PC-9 (cell line): ENCODE measurements around the gene RAG2. TPM values are rescaled to one million over a fixed set of nuclear protein-coding genes. Genes with fewer than 3 reads are reported as not detected.

Source experiments
- BruUV-seq: library from RNA; stranded (reverse); fragments of 400-500 nt; replicated peaks from 2 replicates; lab custom pipeline; 2021; lab: Mats Ljungman, UMichigan
- CTCF ChIA-PET: fragments of 300-600 bp; sonication (Branson Sonifier 250); formaldehyde crosslinking; loops from one replicate; lab custom pipeline; 2022; ENCODE audit warnings: antibody characterized with exemption; lab: Charles Lee
- POLR2A ChIA-PET: fragments of 300-600 bp; sonication (Branson Sonifier 250); formaldehyde crosslinking; loops from one replicate; lab custom pipeline; 2022; ENCODE audit warnings: antibody characterized with exemption; ENCODE audit not compliant: unreplicated experiment; lab: Charles Lee
- DNase-seq, 2 experiments: peaks; one replicate each; pipeline versions ENCODE4 v3.0.0 to v3.0.0-alpha.2; 2015 to 2022; ENCODE audit warnings: mixed read lengths in 1 of 2
- H2AFZ ChIP-seq: fragments of 200-600 bp; sonication (generic); 2 replicates; pipeline ENCODE4 v1.8.1; 2017; ENCODE audit warnings: antibody characterized with exemption
- H3F3A ChIP-seq: fragments of 200-600 bp; sonication (generic); 2 replicates; pipeline ENCODE4 v1.8.1; 2017; ENCODE audit warnings: antibody characterized with exemption, mild to moderate bottlenecking, low read depth; ENCODE audit not compliant: insufficient read depth
- H3K27ac ChIP-seq: fragments of 200-600 bp; sonication (generic); 2 replicates; pipeline ENCODE4 v1.6.1; 2016; ENCODE audit warnings: mixed run types
- H3K27me3 ChIP-seq: fragments of 200-600 bp; sonication (generic); 2 replicates; pipeline ENCODE4 v1.6.1; 2016; ENCODE audit warnings: low read depth, mixed run types; ENCODE audit not compliant: insufficient read depth
- H3K36me3 ChIP-seq: fragments of 200-600 bp; sonication (generic); 2 replicates; pipeline ENCODE4 v1.6.1; 2016; ENCODE audit warnings: low read depth, mixed run types
- H3K4me1 ChIP-seq: fragments of 200-600 bp; sonication (generic); replicated peaks from 2 replicates; pipeline ENCODE4 v1.6.1; 2016; ENCODE audit warnings: mixed run types; ENCODE audit not compliant: insufficient read depth
- H3K4me2 ChIP-seq: fragments of 200-600 bp; sonication (generic); 2 replicates; pipeline ENCODE4 v1.6.1; 2017; ENCODE audit warnings: mixed run types
- H3K4me3 ChIP-seq: fragments of 200-600 bp; sonication (generic); 2 replicates; pipeline ENCODE4 v1.6.1; 2016; ENCODE audit warnings: mixed run types
- H3K79me2 ChIP-seq: fragments of 200-600 bp; sonication (generic); 2 replicates; pipeline ENCODE4 v1.6.1; 2017; ENCODE audit warnings: low read depth, mixed run types
- H3K9me2 ChIP-seq: fragments of 200-600 bp; sonication (generic); 2 replicates; pipeline ENCODE4 v1.8.1; 2017; ENCODE audit warnings: mild to moderate bottlenecking; ENCODE audit not compliant: insufficient read depth
- H3K9me3 ChIP-seq: fragments of 200-600 bp; sonication (generic); 2 replicates; pipeline ENCODE4 v1.8.1; 2016; ENCODE audit warnings: low read depth; ENCODE audit not compliant: insufficient read depth
- H4K20me1 ChIP-seq: fragments of 200-600 bp; sonication (generic); 2 replicates; pipeline ENCODE4 v1.8.1; 2017; ENCODE audit not compliant: insufficient read depth
- CTCF ChIP-seq: fragments of 200-600 bp; sonication (generic); conservative IDR thresholded peaks from 2 replicates; pipeline ENCODE4 v1.6.1; 2017; ENCODE audit warnings: mixed run types, antibody characterized with exemption, mild to moderate bottlenecking, moderate library complexity
- EZH2 ChIP-seq: fragments of 200-600 bp; sonication (generic); IDR thresholded peaks from 2 replicates; pipeline ENCODE4 v1.8.0; 2017; ENCODE audit warnings: antibody characterized with exemption, low read depth
- intact Hi-C: fragments of 100-400 bp; cut with micrococcal nuclease; formaldehyde crosslinking; loops from one replicate; pipeline ENCODE4 v1.10.0; 2022; ENCODE audit not compliant: unreplicated experiment
- total RNA-seq: library from RNA; stranded (reverse); gene quantifications from 2 replicates; pipeline ENCODE4 v1.2.3, GENCODE V29; 2021

The RAG2 gene
- total RNA-seq, 1 experiment from 2014 or later: not detected

GRCh38 chr11:36583667-36584066 is 14.4 kb downstream of the RAG2 start:
- Histone ChIP-seq H3K9me3 (no peaks in the 10 kb centered on the region; the same call in 1 of the 2 replicates), H2AFZ (no peak overlapping the region), H3K4me2 (no peak overlapping the region), H3K27me3 (no peaks in the 10 kb centered on the region), H3K79me2 (no peaks in the 10 kb centered on the region), H3K27ac (no peak overlapping the region), H3K4me1 (no peaks in the 10 kb centered on the region), H3K36me3 (no peaks in the 10 kb centered on the region), H3K4me3 (no peak overlapping the region), H3F3A (no peaks in the 10 kb centered on the region), H3K9me2 (no peaks in the 10 kb centered on the region), H4K20me1 (no peaks in the 10 kb centered on the region)
- TF ChIP-seq CTCF: no peak
- TF ChIP-seq EZH2: no peak
- ChIA-PET CTCF (no interaction called here), POLR2A (no interaction called here)
- no peak for DNase-seq
- BruUV-seq: no TSS peak
- intact Hi-C loops: no loop called here

GRCh38 chr11:36581536-36581935 is 16.5 kb downstream of the RAG2 start:
- H3F3A ChIP-seq: no peaks in the 10 kb centered on the region
- no peak overlapping the region for H3K4me3 ChIP-seq
- ChIA-PET CTCF (no interaction called here), POLR2A (no interaction called here)
- no peaks in the 10 kb centered on the region for H3K4me1 ChIP-seq
- H3K36me3 ChIP-seq: no peaks in the 10 kb centered on the region
- no peak overlapping the region for H3K4me2 ChIP-seq
- no peaks in the 10 kb centered on the region for H4K20me1 ChIP-seq
- H3K9me3 ChIP-seq: no peaks in the 10 kb centered on the region; the same call in 1 of the 2 replicates
- TF ChIP-seq CTCF (no peak), EZH2 (no peak)
- DNase-seq: no peak
- no peaks in the 10 kb centered on the region for H3K27me3 ChIP-seq
- no peak overlapping the region for H3K27ac ChIP-seq
- H3K79me2 ChIP-seq: no peaks in the 10 kb centered on the region
- no peak overlapping the region for H2AFZ ChIP-seq
- intact Hi-C loops: no loop called here
- H3K9me2 ChIP-seq: no peaks in the 10 kb centered on the region
- BruUV-seq: no TSS peak

- H3K79me2 ChIP-seq: no peaks in the 10 kb centered on the region
- DNase-seq: no peak
- intact Hi-C loops: no loop called here
- ChIA-PET POLR2A (no interaction called here), CTCF (no interaction called here)
- no peak overlapping the region for H3K4me3 ChIP-seq
- no peaks in the 10 kb centered on the region for H3K9me2 ChIP-seq
- H3K4me1 ChIP-seq: no peaks in the 10 kb centered on the region
- H3K4me2 ChIP-seq: no peak overlapping the region
- no peak overlapping the region for H2AFZ ChIP-seq
- no peak overlapping the region for H3K27ac ChIP-seq
- no peaks in the 10 kb centered on the region for H3K27me3 ChIP-seq
- no peaks in the 10 kb centered on the region for H3F3A ChIP-seq
- H3K36me3 ChIP-seq: no peaks in the 10 kb centered on the region
- TF ChIP-seq CTCF: no peak
- no peak for TF ChIP-seq EZH2
- no TSS peak for BruUV-seq
- no peaks in the 10 kb centered on the region; the same call in 1 of the 2 replicates for H3K9me3 ChIP-seq
- H4K20me1 ChIP-seq: no peaks in the 10 kb centered on the region
These were observed 19.6 kb downstream of the RAG2 start for GRCh38 chr11:36578458-36578857.
